Lung (tissue), 12 donors: ENCODE data around the gene BCAP29. TPM values are rescaled to one million over a fixed set of nuclear protein-coding genes. Genes with fewer than 3 reads are reported as not detected.

Experiments used
- ATAC-seq: fragments of 200-7000 bp; cut with Tn5 transposase; one replicate; pipeline ENCODE4 v1.9.1; 2020; ENCODE audit warnings: moderate number of reproducible peaks; ENCODE audit not compliant: insufficient read depth, low FRiP score
- DNase-seq, 3 donors: peaks; one replicate each; pipeline ENCODE4 v3.0.0-alpha.2; 2013 to 2017
- H3K27ac ChIP-seq, 2 donors: one replicate each; pipeline ENCODE4 v1.5.1; 2013; ENCODE audit warnings: mild to moderate bottlenecking in 2 of 2, moderate library complexity in 2 of 2, control low read depth in 1 of 2, inconsistent platforms in 1 of 2, low read depth in 1 of 2, low read length in 1 of 2
- H3K27me3 ChIP-seq, 3 donors: one replicate each; pipeline ENCODE4 v1.5.1; 2013; ENCODE audit warnings: low read length in 2 of 3; ENCODE audit not compliant: control insufficient read depth in 3 of 3, insufficient read depth in 3 of 3
- H3K36me3 ChIP-seq, 4 donors: one replicate each; pipeline ENCODE4 v1.5.1; 2013; ENCODE audit warnings: low read length in 4 of 4, mild to moderate bottlenecking in 1 of 4, moderate library complexity in 1 of 4; ENCODE audit not compliant: control insufficient read depth in 4 of 4, insufficient read depth in 4 of 4
- H3K4me1 ChIP-seq, 5 donors: one replicate each; pipeline ENCODE4 v1.5.1; 2013; ENCODE audit warnings: low read length in 5 of 5, mild to moderate bottlenecking in 2 of 5, moderate library complexity in 1 of 5; ENCODE audit not compliant: control insufficient read depth in 5 of 5, insufficient read depth in 5 of 5
- H3K4me3 ChIP-seq: one replicate; pipeline ENCODE4 v1.5.1; 2013; ENCODE audit warnings: mild to moderate bottlenecking, control low read depth, moderate library complexity
- H3K9ac ChIP-seq, 2 donors: one replicate each; pipeline ENCODE4 v1.5.1; 2013; ENCODE audit warnings: low read length in 2 of 2, control low read depth in 1 of 2; ENCODE audit not compliant: insufficient read depth in 1 of 2
- H3K9me3 ChIP-seq, 4 donors: one replicate each; pipeline ENCODE4 v1.5.1; 2013; ENCODE audit warnings: low read length in 3 of 4, mild to moderate bottlenecking in 1 of 4, moderate library complexity in 1 of 4; ENCODE audit not compliant: control insufficient read depth in 4 of 4, insufficient read depth in 3 of 4
- WGBS, 2 donors: extraction: QIAGEN DNeasy Blood & Tissue Kit; methylation state at CpG; one replicate each; pipeline ENCODE4 v1.1.7; 2013; 5-methylcytosine and 5-hydroxymethylcytosine counted together
- polyA plus RNA-seq, 2 donors: library from polyadenylated mRNA; stranded (reverse); fragments of 200-250 nt; gene quantifications; one replicate each; pipeline ENCODE4 v1.2.1, GENCODE V29; 2013
- total RNA-seq, 2 donors: library from RNA; depleted of rRNA in 1 of 2; stranded (reverse); fragments of >200 nt in 1 of 2; gene quantifications; one replicate each; pipeline ENCODE4 v1.2.1, GENCODE V29; 2014 to 2021
- TF ChIP-seq, protein P1 (sequence below): IDR thresholded peaks from 2 replicates; pipeline ENCODE4 v1.5.1; 2012; ENCODE audit warnings: mild to moderate bottlenecking; ENCODE audit errors: control extremely low read depth, extremely low read depth
- donor health status: control.
- donor health status: control.
- donor health status: Bipolar disorder and iron deficiency.
- donor health status: healthy.
- donor health status: DM: yes; HTN: yes; CAD: no.

BCAP29 gene
- total and polyA plus RNA-seq, 4 donors, result 49.0 to 109 (median 50.4) TPM

GRCh38 chr7:107596881-107597581, 17.0 kb downstream of the BCAP29 start:
- 82 to 88% methylated on average over 5 of the region's 5 CpGs for WGBS, 2 donors
- no peak overlapping the region for H3K4me3 ChIP-seq
- H3K9me3 ChIP-seq, result no peaks in the 10 kb centered on the region
- peaks cover 4 to 16% (median 9%) of the 10 kb centered on the region in 4 donors for H3K36me3 ChIP-seq
- H3K27ac ChIP-seq, result no peak overlapping the region
- H3K27me3 ChIP-seq, result no peaks in the 10 kb centered on the region
- H3K9ac ChIP-seq, result no peak overlapping the region
- peak in 1 of 3 donors; percentile 10 for DNase-seq
- TF ChIP-seq, protein P1, sequence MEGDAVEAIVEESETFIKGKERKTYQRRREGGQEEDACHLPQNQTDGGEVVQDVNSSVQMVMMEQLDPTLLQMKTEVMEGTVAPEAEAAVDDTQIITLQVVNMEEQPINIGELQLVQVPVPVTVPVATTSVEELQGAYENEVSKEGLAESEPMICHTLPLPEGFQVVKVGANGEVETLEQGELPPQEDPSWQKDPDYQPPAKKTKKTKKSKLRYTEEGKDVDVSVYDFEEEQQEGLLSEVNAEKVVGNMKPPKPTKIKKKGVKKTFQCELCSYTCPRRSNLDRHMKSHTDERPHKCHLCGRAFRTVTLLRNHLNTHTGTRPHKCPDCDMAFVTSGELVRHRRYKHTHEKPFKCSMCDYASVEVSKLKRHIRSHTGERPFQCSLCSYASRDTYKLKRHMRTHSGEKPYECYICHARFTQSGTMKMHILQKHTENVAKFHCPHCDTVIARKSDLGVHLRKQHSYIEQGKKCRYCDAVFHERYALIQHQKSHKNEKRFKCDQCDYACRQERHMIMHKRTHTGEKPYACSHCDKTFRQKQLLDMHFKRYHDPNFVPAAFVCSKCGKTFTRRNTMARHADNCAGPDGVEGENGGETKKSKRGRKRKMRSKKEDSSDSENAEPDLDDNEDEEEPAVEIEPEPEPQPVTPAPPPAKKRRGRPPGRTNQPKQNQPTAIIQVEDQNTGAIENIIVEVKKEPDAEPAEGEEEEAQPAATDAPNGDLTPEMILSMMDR, result no peak
- H3K4me1 ChIP-seq, result peaks cover 0 to 18% (median 0%) of the 10 kb centered on the region in 5 donors
- ATAC-seq, result no peak

DNA sequence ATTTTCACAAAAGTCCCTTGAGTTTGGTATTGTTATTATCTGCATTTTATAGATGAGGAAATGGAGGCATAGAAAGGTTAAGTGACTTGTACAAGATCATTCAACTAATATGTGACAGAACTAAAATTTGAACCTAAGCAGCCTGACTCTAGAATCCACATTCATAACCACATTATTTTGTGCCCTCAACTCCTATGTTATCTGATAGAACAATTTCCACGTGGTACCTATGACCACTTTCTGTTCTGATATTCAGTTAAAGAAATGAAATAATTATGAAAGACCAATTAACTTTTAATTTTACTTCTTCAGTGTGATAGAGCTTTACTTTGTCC, 17.5 kb downstream of the BCAP29 start:
- ATAC-seq, result no peak
- 91 to 98% methylated on average over 1 of the region's 1 CpG for WGBS, 2 donors
- Histone ChIP-seq H3K4me3 (no peak overlapping the region), H3K27ac (no peak overlapping the region), H3K27me3 (no peaks in the 10 kb centered on the region), H3K9ac (no peak overlapping the region), H3K4me1 (peaks cover 0 to 18% (median 0%) of the 10 kb centered on the region in 5 donors), H3K9me3 (no peaks in the 10 kb centered on the region), H3K36me3 (peaks cover 4 to 18% (median 9%) of the 10 kb centered on the region in 4 donors)
- no peak for DNase-seq
- TF ChIP-seq, protein P1, result no peak

DNA sequence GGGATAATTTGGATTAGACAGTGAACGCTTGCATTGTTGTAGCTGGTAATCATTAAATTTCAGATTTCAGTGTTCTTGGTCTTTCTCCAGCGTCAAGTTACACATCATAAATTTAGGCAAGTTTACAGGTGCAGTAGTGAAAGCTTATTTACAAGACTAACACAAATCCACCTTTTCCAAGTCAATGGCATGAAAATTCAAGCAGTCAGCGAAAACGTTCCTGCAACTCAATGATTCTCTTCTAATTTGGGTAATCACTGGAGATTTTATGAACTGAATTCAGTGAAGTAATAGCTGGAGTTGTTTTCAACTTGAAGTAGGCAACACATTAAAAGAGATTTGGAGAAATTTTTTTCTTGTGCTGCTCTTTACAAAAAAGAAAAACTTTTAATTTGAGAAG, 17.9 kb downstream of the BCAP29 start:
- TF ChIP-seq, protein P1, result no peak
- DNase-seq, result no peak
- H3K9me3 ChIP-seq, result no peaks in the 10 kb centered on the region
- no peak overlapping the region for H3K9ac ChIP-seq
- no peak overlapping the region for H3K27ac ChIP-seq
- no peak overlapping the region for H3K4me3 ChIP-seq
- 94 to 96% methylated on average over 4 of the region's 4 CpGs for whole genome bisulfite sequencing, 2 donors
- H3K36me3 ChIP-seq, result peaks cover 5 to 20% (median 9%) of the 10 kb centered on the region in 4 donors
- no peak for ATAC-seq
- no peaks in the 10 kb centered on the region for H3K27me3 ChIP-seq
- H3K4me1 ChIP-seq, result peaks cover 0 to 14% (median 0%) of the 10 kb centered on the region in 5 donors
